GM19025 (cell line): Measurements from ENCODE around the gene CENPO.
"Not testable (repeated sequence)": the region's sequence is repeated elsewhere in the genome, so short reads cannot be mapped to it uniquely, and the experiment has no call there.

Experiments used
- ATAC-seq: cut with Tn5 transposase; IDR thresholded peaks from one replicate; pipeline ENCODE4 v1.9.1; 2021; ENCODE audit warnings: mild to moderate bottlenecking, low read depth, moderate library complexity; ENCODE audit not compliant: unreplicated experiment

The CENPO gene

GRCh38 chr2:24787532-24787931 is 5.7 kb upstream of the CENPO start:
- ATAC-seq = no peak

- ATAC-seq = no peak
These were observed 4.4 kb upstream of the CENPO start for GRCh38 chr2:24788816-24789215.

DNA sequence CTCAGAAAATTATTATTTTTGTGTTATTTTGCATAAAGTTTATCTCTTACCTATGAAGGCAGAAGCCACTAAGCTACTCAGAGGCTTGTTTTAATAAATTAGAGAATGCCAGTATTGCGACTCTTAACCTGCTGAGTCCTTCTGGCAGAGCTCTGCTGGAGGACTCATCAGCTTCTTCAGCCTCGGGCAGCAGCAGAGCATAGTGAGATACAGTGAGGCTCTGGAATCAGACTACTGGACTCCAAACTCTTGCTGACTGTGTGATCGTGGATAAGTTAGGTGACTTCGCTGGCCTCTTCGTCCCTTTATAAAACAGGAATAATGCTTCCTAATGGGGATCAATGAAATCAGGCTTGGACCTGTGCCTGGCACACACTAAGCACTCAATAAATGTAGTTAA is 1.8 kb upstream of the CENPO start:
- ATAC-seq = no peak

DNA sequence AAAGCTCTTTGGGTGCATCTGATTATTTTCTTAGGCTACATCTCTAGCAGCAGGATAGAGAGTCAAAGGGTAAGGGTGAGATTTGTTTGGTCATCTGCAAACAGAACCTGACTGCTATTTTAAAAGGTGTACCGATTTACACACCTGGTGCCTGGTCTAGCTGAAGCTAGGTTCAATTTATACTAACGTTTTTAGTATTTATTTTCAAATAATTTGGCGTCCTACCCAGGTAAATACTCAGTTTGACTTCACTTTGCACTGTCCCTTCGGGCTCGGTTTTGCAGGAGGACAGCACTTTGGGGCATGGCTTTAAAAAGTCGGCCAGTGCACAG is 717 bp upstream of the CENPO start:
- no peak for ATAC-seq

DNA sequence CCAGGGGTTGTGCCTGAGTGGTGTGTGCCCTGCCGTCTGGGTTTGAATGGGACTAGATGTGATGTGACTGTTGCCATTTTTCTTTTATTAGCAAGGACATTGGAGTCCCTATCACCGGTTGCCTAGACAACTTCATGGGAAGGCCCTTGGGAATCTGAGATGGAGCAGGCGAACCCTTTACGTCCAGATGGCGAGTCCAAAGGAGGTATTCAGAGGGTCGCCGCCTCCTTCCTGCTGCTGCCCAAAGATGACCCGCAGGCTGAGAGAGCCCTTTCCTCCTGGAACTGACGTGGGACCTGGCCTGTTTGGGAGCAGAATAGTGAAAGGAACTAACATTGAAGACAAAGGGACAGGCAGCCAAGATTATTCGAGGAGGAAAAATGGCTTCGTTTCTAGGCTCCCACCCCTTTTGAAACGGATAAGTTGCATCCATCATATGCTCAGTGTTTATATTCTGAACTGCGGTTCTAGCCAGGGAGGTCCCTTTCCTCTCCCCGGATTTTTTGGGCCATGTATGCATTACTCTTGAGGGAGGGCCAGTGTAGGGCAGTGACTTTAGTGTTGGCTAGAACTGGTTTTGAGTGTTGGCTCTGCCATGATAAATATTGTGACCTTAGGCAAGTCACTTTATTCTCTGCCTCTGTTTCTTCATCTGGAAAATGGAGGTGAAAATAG is 673 bp downstream of the CENPO start:
- ATAC-seq = no peak

DNA sequence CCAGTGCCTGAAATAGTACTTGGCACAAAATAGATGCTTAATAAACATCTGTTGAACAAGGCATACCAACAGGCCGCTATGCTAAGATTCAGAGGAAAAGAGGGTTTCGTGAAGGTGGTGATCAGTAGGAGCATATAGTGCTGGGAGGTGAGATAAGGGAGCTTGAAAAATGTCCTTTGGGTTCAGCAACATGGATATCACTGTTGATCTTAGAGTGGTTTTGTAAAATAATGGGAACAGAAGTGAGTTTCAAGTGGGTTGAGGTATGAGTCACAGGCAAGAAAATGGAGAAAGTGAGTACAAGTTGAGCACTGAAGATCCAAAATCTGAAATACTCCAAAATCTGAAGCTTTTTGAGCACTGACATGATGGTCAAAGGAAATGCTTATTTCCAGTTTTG is 4.4 kb downstream of the CENPO start:
- no peak for ATAC-seq

GRCh38 chr2:24800487-24800886 is 7.3 kb downstream of the CENPO start:
- ATAC-seq = not testable (repeated sequence)

DNA sequence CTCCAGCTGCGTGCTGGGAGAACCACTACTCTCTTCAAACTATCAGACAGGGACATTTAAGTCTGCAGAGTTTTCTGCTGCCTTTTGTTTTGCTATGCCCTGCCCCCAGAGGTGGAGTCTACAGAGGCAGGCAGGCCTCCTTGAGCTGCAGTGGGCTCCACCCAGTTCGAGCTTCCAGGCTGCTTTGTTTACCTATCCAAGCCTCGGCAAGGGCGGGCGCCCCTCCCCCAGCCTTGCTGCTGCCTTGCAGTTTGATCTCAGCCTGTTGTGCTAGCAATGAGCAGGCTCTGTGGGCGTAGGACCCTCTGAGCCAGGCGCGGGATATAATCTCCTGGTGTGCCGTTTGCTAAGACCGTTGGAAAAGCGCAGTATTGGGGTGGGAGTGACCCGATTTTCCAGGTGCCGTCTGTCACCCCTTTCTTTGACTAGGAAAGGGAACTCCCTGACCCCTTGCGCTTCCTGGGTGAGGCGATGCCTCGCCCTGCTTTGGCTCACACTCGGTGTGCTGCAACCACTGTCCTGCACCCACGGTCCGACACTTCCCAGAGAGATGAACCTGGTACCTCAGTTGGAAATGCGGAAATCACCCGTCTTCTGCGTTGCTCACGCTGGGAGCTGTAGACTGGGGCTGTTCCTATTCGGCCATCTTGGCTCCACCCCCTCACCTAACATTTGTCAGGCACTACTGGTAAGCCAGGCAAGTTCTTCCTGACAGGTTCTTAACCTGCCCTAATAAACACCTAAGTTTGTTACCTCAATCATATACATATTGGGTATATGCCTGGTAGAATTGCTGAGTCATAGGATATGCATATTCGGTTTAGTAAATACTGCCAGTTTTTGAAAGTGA is 12.8 kb downstream of the CENPO start:
- not testable (repeated sequence) for ATAC-seq

DNA sequence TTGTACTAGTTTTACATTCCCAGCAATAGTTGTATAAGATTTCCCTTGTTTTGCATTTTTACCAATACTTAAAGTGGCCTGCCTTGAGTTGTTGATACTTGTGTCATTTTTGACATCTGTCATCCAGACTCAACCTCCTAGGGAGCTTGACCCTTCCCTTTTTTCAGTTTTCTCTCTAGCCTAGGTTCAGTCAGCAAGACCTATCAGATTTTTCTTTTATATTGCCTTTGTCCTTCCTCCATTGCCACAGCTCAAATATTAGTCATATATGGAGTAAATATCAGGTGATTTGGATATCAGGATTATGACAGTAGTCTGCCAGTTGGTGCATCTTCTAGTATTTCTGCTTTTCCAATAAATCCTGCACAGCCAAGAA is 13.4 kb downstream of the CENPO start:
- ATAC-seq = no peak

DNA sequence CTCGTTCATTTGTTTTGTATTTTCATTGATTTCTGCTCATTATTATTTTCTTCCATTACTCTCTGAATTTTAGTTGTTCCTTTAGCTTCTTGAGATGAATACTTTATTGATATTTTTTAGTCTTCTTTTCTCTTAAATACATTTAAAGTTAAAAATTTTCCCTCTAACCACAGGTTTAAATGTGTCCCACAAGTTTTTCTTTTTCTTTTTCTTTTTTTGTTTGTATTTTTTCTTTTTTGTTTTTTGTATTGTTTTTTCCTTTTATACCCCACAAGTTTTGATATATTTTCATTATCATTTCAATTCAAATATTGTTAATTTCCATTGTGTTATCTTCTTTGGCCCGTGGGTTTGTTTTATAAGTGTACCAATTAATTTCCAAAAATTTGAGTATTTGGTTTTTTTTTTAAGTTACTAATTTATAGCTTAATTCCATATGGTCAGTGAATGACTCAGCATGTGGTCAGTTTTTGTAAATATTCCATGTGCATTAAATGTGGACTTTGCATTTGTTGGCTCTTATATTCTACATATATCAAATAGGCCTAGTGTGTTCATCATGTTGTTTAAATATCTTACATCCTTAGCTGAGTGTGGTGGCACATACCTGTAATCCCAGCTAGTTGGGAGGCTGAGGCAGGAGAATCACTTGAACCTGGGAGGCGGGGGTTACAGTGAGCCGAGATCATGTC is 16.2 kb downstream of the CENPO start:
- no peak for ATAC-seq

- ATAC-seq = no peak
These were observed 20.5 kb downstream of the CENPO start for GRCh38 chr2:24813691-24814137.

DNA sequence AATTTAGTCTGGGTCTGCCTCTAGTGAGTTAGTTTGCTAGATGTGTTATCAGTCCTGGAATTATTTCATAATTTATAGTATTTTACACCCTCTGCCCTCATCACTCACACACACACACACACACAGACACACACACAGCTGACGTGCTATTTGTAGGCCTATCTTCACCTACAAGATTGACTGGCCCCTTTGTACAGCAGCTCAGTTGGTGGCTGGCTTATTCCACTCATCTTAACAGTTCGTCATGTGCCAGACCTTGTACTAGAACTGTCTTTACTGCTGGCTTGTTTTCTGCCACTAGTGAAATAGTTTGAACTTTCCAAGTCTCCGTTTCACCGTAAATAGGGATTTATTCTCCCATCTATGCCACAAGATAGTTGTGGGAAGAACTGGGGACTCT is 21.3 kb downstream of the CENPO start:
- ATAC-seq = no peak

- ATAC-seq = no peak
These were observed 21.9 kb downstream of the CENPO start for GRCh38 chr2:24815171-24815570.

GRCh38 chr2:24816404-24816803 is 23.2 kb downstream of the CENPO start:
- ATAC-seq = no peak

- no peak for ATAC-seq
These were observed 23.7 kb downstream of the CENPO start for GRCh38 chr2:24816884-24817283.

- ATAC-seq = no peak
These were observed 25.5 kb downstream of the CENPO start for GRCh38 chr2:24818721-24819167.

DNA sequence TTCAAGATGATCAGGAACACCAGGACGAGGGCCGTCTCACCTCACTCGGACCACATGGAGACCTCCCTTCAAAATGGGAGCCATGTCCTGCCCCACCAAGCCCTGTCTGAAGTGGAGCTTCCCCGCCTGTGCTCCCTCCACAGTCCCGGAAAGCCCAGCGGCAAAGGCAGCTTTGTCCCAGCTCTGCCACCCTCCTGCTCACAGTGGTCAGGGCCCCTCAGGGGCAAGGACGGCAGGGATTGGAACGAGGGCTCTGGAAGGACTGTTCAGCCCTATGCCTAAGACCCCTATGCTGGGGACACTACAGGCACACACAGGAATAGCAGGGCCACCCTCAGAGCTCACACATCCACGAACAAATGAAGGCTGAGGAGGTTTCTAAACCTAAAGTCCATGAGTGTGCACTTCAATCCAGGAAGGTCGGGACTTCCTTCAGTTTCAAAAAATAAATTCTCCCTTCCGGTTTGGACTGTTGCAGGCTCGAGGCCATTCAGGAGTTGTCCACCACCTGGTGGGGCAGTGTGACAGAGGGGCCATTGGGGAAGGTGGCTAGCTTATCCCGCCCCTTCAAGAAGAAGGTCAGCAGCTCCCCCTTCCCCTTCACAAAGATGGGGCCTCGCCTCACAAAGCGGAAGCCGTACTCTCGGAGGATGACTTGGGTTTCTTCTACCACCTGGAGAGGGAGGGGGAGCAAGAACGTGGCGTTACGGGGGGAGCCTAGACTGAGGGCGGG is 26.4 kb downstream of the CENPO start:
- no peak for ATAC-seq

DNA sequence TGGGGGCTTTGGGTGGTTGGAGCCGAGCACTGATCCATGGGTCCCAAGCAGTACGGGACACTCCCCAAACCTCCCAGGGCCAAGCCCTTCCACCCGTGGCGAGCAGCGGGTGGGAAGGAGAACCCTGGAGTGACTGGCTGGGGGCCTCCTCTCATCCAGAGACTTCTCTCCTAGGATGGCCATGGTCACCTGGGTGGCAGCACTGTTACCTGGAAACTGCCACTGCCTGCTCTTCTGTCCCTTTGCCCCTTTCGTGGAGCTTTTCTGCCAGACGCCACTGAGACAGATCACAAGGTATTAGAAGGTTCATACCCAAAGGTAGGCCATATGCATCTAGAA is 26.9 kb downstream of the CENPO start:
- no peak for ATAC-seq

- ATAC-seq = no peak
These were observed 27.6 kb downstream of the CENPO start for GRCh38 chr2:24820598-24821432.

- no peak for ATAC-seq
These were observed 28.2 kb downstream of the CENPO start for GRCh38 chr2:24821433-24821891.
